PFSK-1 (cell line): Measurements from ENCODE around the gene ISLR2.

ENCODE experiments used
- POLR2AphosphoS5 ChIP-seq: IDR thresholded peaks from 2 replicates; pipeline ENCODE4 v1.6.1; 2012; ENCODE audit warnings: low read depth, mild to moderate bottlenecking, control low read depth, low read length, moderate library complexity
- REST ChIP-seq, 2 experiments: IDR thresholded peaks; 2 replicates each; pipeline versions ENCODE4 v1.6.1 to v1.8.0; 2011 to 2012; ENCODE audit warnings: low read depth in 2 of 2, low read length in 2 of 2, control low read depth in 1 of 2, inconsistent platforms in 1 of 2, mild to moderate bottlenecking in 1 of 2, moderate library complexity in 1 of 2; ENCODE audit not compliant: insufficient read depth in 1 of 2
- SIN3A ChIP-seq: IDR thresholded peaks from 2 replicates; pipeline ENCODE4 v1.6.1; 2012; ENCODE audit warnings: mild to moderate bottlenecking, low read length, moderate library complexity, borderline replicate concordance; ENCODE audit not compliant: insufficient read depth

- TF ChIP-seq REST (IDR thresholded peaks at IDR 0.05; ENCODE audit: insufficient read depth in 1 of 2, low read depth in 2 of 2, low read length in 2 of 2) (no peak), SIN3A (no peak), POLR2AphosphoS5 (no peak)
Measured at GRCh38 chr15:74124196-74124595, 6.2 kb upstream of the ISLR2 start.
